Ascending aorta (tissue), 2 donors: ENCODE results near the gene EGFR. TPM values are rescaled to one million over a fixed set of nuclear protein-coding genes. Genes with fewer than 3 reads are reported as not detected.

Experiments used
- DNase-seq, 2 donors: peaks; one replicate each; pipeline ENCODE4 v3.0.0-alpha.2; 2019; ENCODE audit warnings: low spot score in 2 of 2
- H3K27ac ChIP-seq, 2 donors: fragments of 200-600 bp; sonication (generic); one replicate each; pipeline ENCODE4 v1.5.1; 2016 to 2017; ENCODE audit warnings: mild to moderate bottlenecking in 1 of 2
- H3K27me3 ChIP-seq: fragments of 200-600 bp; sonication (generic); one replicate; pipeline ENCODE4 v1.5.1; 2017
- H3K36me3 ChIP-seq, 2 donors: fragments of 200-600 bp; sonication (generic); one replicate each; pipeline ENCODE4 v1.5.1; 2016
- H3K4me1 ChIP-seq, 2 donors: fragments of 200-600 bp; sonication (generic); one replicate each; pipeline ENCODE4 v1.5.1; 2016 to 2017; ENCODE audit warnings: mild to moderate bottlenecking in 1 of 2
- H3K4me3 ChIP-seq, 2 donors: fragments of 200-600 bp; sonication (generic); one replicate each; pipeline ENCODE4 v1.5.1; 2016 to 2017; ENCODE audit warnings: mild to moderate bottlenecking in 1 of 2
- H3K9me3 ChIP-seq, 2 donors: fragments of 200-600 bp; sonication (generic); one replicate each; pipeline ENCODE4 v1.5.1; 2016
- CTCF ChIP-seq, 3 experiments: fragments of 200-600 bp in 2 of 3; fragments of 450-650 bp in 1 of 3; sonication (generic) in 2 of 3; IDR thresholded peaks; one replicate each; pipeline ENCODE4 v1.5.1; 2016 to 2019; ENCODE audit warnings: antibody characterized with exemption in 3 of 3, mild to moderate bottlenecking in 1 of 3, moderate library complexity in 1 of 3
- intact Hi-C: fragments of 100-400 bp; cut with DNase I; formaldehyde crosslinking; loops from one replicate; pipeline ENCODE4 v1.15.1; 2023
- total RNA-seq: library from RNA; depleted of rRNA; stranded (reverse); fragments of >200 nt; gene quantifications from one replicate; pipeline ENCODE4 v1.1.0, GENCODE V29; 2016

EGFR gene
- total RNA-seq, 1 donor from 2014 or later, result 33.8 TPM

- Histone ChIP-seq H3K9me3 (no peaks in the 10 kb centered on the region), H3K36me3 (no peaks in the 10 kb centered on the region), H3K4me1 (peaks cover 14 to 52% of the 10 kb centered on the region in 2 donors), H3K27me3 (no peaks in the 10 kb centered on the region), H3K27ac (peak overlapping the region in 1 of 2 donors; percentile 67), H3K4me3 (no peak overlapping the region)
- TF ChIP-seq CTCF (IDR thresholded peaks at IDR 0.05), result no peak
- intact Hi-C loops, result loop anchor here (10.0 kb wide), 2 partner anchors 185 to 505 kb away; partner anchors contain the start of gene VOPP1
- no peak for DNase-seq
Measured at GRCh38 chr7:55069271-55069792, 50.5 kb downstream of the EGFR start.

GRCh38 chr7:55070271-55070743 lies 51.5 kb downstream of the EGFR start:
- intact Hi-C loops, result no loop called here
- DNase-seq, result no peak
- H3K27me3 ChIP-seq, result no peaks in the 10 kb centered on the region
- no peak for TF ChIP-seq CTCF (IDR thresholded peaks at IDR 0.05)
- H3K27ac ChIP-seq, result peak overlapping the region in 1 of 2 donors; percentile 67
- no peaks in the 10 kb centered on the region for H3K9me3 ChIP-seq
- peaks cover 9 to 53% of the 10 kb centered on the region in 2 donors for H3K4me1 ChIP-seq
- H3K36me3 ChIP-seq, result no peaks in the 10 kb centered on the region
- no peak overlapping the region for H3K4me3 ChIP-seq

- no peaks in the 10 kb centered on the region for H3K36me3 ChIP-seq
- no peak for DNase-seq
- no peaks in the 10 kb centered on the region for H3K27me3 ChIP-seq
- no peak for TF ChIP-seq CTCF (IDR thresholded peaks at IDR 0.05)
- H3K4me3 ChIP-seq, result no peak overlapping the region
- intact Hi-C loops, result no loop called here
- H3K4me1 ChIP-seq, result peaks cover 9 to 59% of the 10 kb centered on the region in 2 donors
- H3K9me3 ChIP-seq, result no peaks in the 10 kb centered on the region
- peak overlapping the region; percentile 43 to 67 for H3K27ac ChIP-seq
Measured at GRCh38 chr7:55070854-55071253, 52.0 kb downstream of the EGFR start.

- Histone ChIP-seq H3K4me3 (no peak overlapping the region), H3K36me3 (no peaks in the 10 kb centered on the region), H3K27ac (peak overlapping the region; percentile 43 to 76), H3K27me3 (no peaks in the 10 kb centered on the region), H3K9me3 (no peaks in the 10 kb centered on the region), H3K4me1 (peaks cover 9 to 61% of the 10 kb centered on the region in 2 donors)
- intact Hi-C loops, result no loop called here
- no peak for TF ChIP-seq CTCF (IDR thresholded peaks at IDR 0.05)
- no peak for DNase-seq
Measured at GRCh38 chr7:55071411-55072175, 52.8 kb downstream of the EGFR start.

- no peaks in the 10 kb centered on the region for H3K36me3 ChIP-seq
- H3K27me3 ChIP-seq, result no peaks in the 10 kb centered on the region
- no peak for TF ChIP-seq CTCF (IDR thresholded peaks at IDR 0.05)
- peak overlapping the region; percentile 68 to 76 for H3K27ac ChIP-seq
- no peak for DNase-seq
- H3K4me1 ChIP-seq, result peaks cover 9 to 56% of the 10 kb centered on the region in 2 donors
- no peak overlapping the region for H3K4me3 ChIP-seq
- intact Hi-C loops, result no loop called here
- no peaks in the 10 kb centered on the region for H3K9me3 ChIP-seq
Measured at GRCh38 chr7:55072251-55072650, 53.4 kb downstream of the EGFR start.
